ENCODE results near the gene RIOK1.

GRCh38 chr6:7439228-7439627 is 49.6 kb downstream of the RIOK1 start:
- TF ChIP-seq ZNF607 (CRISPR knock-in tag; IDR thresholded peaks at IDR 0.05; ENCODE audit: borderline replicate concordance) (no peak), CTCF (CRISPR knock-in tag; IDR thresholded peaks at IDR 0.05) (no peak), ONECUT2 (CRISPR knock-in tag; IDR thresholded peaks at IDR 0.05) (no peak)

Data from HepG2 (cell line).